H1 (cell line): Measurements from ENCODE around the gene SLC7A10. TPM values are rescaled to one million over a fixed set of nuclear protein-coding genes. Genes with fewer than 3 reads are reported as not detected.

Experiments
- CTCF ChIA-PET: fragments of 300-600 bp; sonication (Branson Sonifier 250); formaldehyde crosslinking; loops from one replicate; lab custom pipeline; 2021; ENCODE audit not compliant: partially characterized antibody; lab: Charles Lee
- POLR2A ChIA-PET: fragments of 300-600 bp; sonication (Branson Sonifier 250); formaldehyde crosslinking; loops from one replicate; lab custom pipeline; 2021; ENCODE audit warnings: inconsistent platforms; ENCODE audit not compliant: partially characterized antibody; lab: Charles Lee
- DNase-seq, 2 experiments: peaks; one replicate each; pipeline versions ENCODE4 v3.0.0 to v3.0.0-alpha.2; 2010 to 2022; ENCODE audit warnings: low spot score in 2 of 2, low read depth in 1 of 2, mixed read lengths in 1 of 2
- FAIRE-seq: peaks from 2 replicates; lab custom pipeline; 2011; peaks lifted over from hg19 to GRCh38; lab: Jason Lieb, UNC
- H2AFZ ChIP-seq: 2 replicates; pipeline ENCODE4 v1.8.1; 2012; ENCODE audit warnings: low read length, inconsistent platforms
- H2AK5ac ChIP-seq: 2 replicates; pipeline ENCODE4 v1.6.1; 2013; ENCODE audit warnings: low read depth, low read length
- H2BK120ac ChIP-seq: replicated peaks from 2 replicates; pipeline ENCODE3; 2013; ENCODE audit warnings: low read depth, low read length, inconsistent platforms
- H2BK12ac ChIP-seq: 2 replicates; pipeline ENCODE4 v1.6.1; 2013; ENCODE audit warnings: low read depth, low read length
- H2BK15ac ChIP-seq: 2 replicates; pipeline ENCODE4 v1.6.1; 2013; ENCODE audit warnings: low read length
- H2BK20ac ChIP-seq: 2 replicates; pipeline ENCODE4 v1.6.1; 2013; ENCODE audit warnings: low read length
- H2BK5ac ChIP-seq: 2 replicates; pipeline ENCODE4 v1.6.1; 2013; ENCODE audit warnings: low read depth, low read length
- H3K14ac ChIP-seq: 2 replicates; pipeline ENCODE4 v1.6.1; 2013; ENCODE audit warnings: inconsistent platforms; ENCODE audit not compliant: insufficient read length
- H3K18ac ChIP-seq: 2 replicates; pipeline ENCODE4 v1.6.1; 2013; ENCODE audit warnings: low read length; ENCODE audit errors: extremely low read depth
- H3K23ac ChIP-seq: 2 replicates; pipeline ENCODE4 v1.6.1; 2013; ENCODE audit warnings: inconsistent platforms; ENCODE audit not compliant: insufficient read length
- H3K23me2 ChIP-seq: 2 replicates; pipeline ENCODE4 v1.6.1; 2013; ENCODE audit warnings: low read depth, low read length
- H3K27ac ChIP-seq: 2 replicates; pipeline ENCODE4 v1.6.1; 2011; ENCODE audit warnings: low read depth, low read length, inconsistent platforms
- H3K27me3 ChIP-seq, 4 experiments: replicated peaks in 1 of 4; 1 replicate in 1 of 4; 2 replicates in 3 of 4; pipeline versions ENCODE4 v1.6.1 to v1.8.1; 2011 to 2013; ENCODE audit warnings: low read length in 3 of 4, mild to moderate bottlenecking in 3 of 4, inconsistent platforms in 2 of 4, mixed read lengths in 2 of 4, moderate library complexity in 1 of 4; ENCODE audit not compliant: control insufficient read depth in 3 of 4, insufficient read depth in 3 of 4; ENCODE audit errors: extremely low read depth in 1 of 4
- H3K36me3 ChIP-seq, 4 experiments: 2 replicates each; pipeline versions ENCODE4 v1.6.1 to v1.8.1; 2011 to 2013; ENCODE audit warnings: mild to moderate bottlenecking in 4 of 4, low read length in 3 of 4, moderate library complexity in 2 of 4, control low read depth in 1 of 4, inconsistent platforms in 1 of 4; ENCODE audit not compliant: insufficient read depth in 4 of 4, control insufficient read depth in 2 of 4
- H3K4ac ChIP-seq: replicated peaks from 2 replicates; pipeline ENCODE3; 2013; ENCODE audit warnings: low read length, low read depth, mixed read lengths, inconsistent platforms; ENCODE audit not compliant: insufficient read length
- H3K4me1 ChIP-seq, 4 experiments: replicated peaks in 1 of 4; 1 replicate in 1 of 4; 2 replicates in 3 of 4; pipeline versions ENCODE4 v1.6.1 to v1.8.1; 2011 to 2013; ENCODE audit warnings: low read length in 3 of 4, inconsistent platforms in 2 of 4, mixed read lengths in 1 of 4; ENCODE audit not compliant: insufficient read depth in 4 of 4, control insufficient read depth in 3 of 4
- H3K4me2 ChIP-seq, 2 experiments: 2 replicates each; pipeline versions ENCODE4 v1.6.1 to v1.8.1; 2011 to 2013; ENCODE audit warnings: low read depth in 2 of 2, low read length in 2 of 2, control low read depth in 1 of 2, inconsistent platforms in 1 of 2, mild to moderate bottlenecking in 1 of 2; ENCODE audit not compliant: insufficient read depth in 1 of 2
- H3K4me3 ChIP-seq, 4 experiments: fragments of 200-600, 300-600 bp in 1 of 4; sonication (generic), shearing (Covaris generic), sonication (Bioruptor Twin) in 1 of 4; 2 replicates each; pipeline versions ENCODE4 v1.5.1 to v1.8.1; 2011 to 2016; ENCODE audit warnings: low read length in 4 of 4, low read depth in 3 of 4, control low read depth in 2 of 4, inconsistent platforms in 2 of 4, mild to moderate bottlenecking in 2 of 4, mixed read lengths in 1 of 4, moderate library complexity in 1 of 4; ENCODE audit not compliant: insufficient read depth in 2 of 4; ENCODE audit errors: extremely low read depth in 1 of 4
- H3K56ac ChIP-seq: replicated peaks from 2 replicates; pipeline ENCODE3; 2013; ENCODE audit warnings: low read depth, mild to moderate bottlenecking, mixed read lengths, low read length, inconsistent platforms; ENCODE audit not compliant: insufficient read length
- H3K79me1 ChIP-seq: 2 replicates; pipeline ENCODE4 v1.6.1; 2013; ENCODE audit warnings: low read depth, low read length, control low read depth
- H3K79me2 ChIP-seq, 2 experiments: 2 replicates each; pipeline versions ENCODE4 v1.6.1 to v1.8.1; 2012 to 2013; ENCODE audit warnings: low read length in 2 of 2, mild to moderate bottlenecking in 2 of 2, inconsistent platforms in 1 of 2; ENCODE audit not compliant: insufficient read depth in 2 of 2, control insufficient read depth in 1 of 2
- H3K9ac ChIP-seq, 4 experiments: replicated peaks in 1 of 4; 1 replicate in 1 of 4; 2 replicates in 3 of 4; pipeline versions ENCODE4 v1.6.1 to v1.8.1; 2011 to 2013; ENCODE audit warnings: low read depth in 3 of 4, low read length in 3 of 4, control low read depth in 2 of 4, mild to moderate bottlenecking in 2 of 4, moderate library complexity in 2 of 4, inconsistent platforms in 1 of 4; ENCODE audit errors: extremely low read depth in 1 of 4
- H3K9me3 ChIP-seq, 2 experiments: 2 replicates each; pipeline versions ENCODE4 v1.6.1 to v1.8.1; 2012 to 2013; ENCODE audit warnings: mild to moderate bottlenecking in 2 of 2, moderate library complexity in 2 of 2, control low read depth in 1 of 2, inconsistent platforms in 1 of 2, low read depth in 1 of 2, low read length in 1 of 2, mixed read lengths in 1 of 2; ENCODE audit not compliant: insufficient read depth in 2 of 2
- H4K20me1 ChIP-seq, 2 experiments: replicated peaks in 1 of 2; 2 replicates each; pipeline versions ENCODE3 to v1.8.1; 2011 to 2013; ENCODE audit warnings: inconsistent platforms in 2 of 2, low read length in 2 of 2, mild to moderate bottlenecking in 1 of 2; ENCODE audit not compliant: insufficient read depth in 2 of 2, control insufficient read depth in 1 of 2
- H4K5ac ChIP-seq: 2 replicates; pipeline ENCODE4 v1.6.1; 2013; ENCODE audit warnings: low read length, low read depth, mixed read lengths, inconsistent platforms; ENCODE audit not compliant: insufficient read length
- H4K8ac ChIP-seq: 2 replicates; pipeline ENCODE4 v1.8.0; 2013; ENCODE audit warnings: mild to moderate bottlenecking, moderate library complexity, low read length, inconsistent platforms; ENCODE audit not compliant: insufficient read depth; ENCODE audit errors: extremely low read depth
- H4K91ac ChIP-seq: replicated peaks from 2 replicates; pipeline ENCODE3; 2013; ENCODE audit warnings: low read length, mixed read lengths, inconsistent platforms; ENCODE audit not compliant: insufficient read length
- BRCA1 ChIP-seq: IDR thresholded peaks from 2 replicates; pipeline ENCODE4 v1.6.1; 2012; ENCODE audit warnings: low read depth, low read length, improper control_type of control experiment
- CBX5 ChIP-seq: fragments of 300-800, 300-1000 bp; sonication (generic); IDR thresholded peaks from 2 replicates; pipeline ENCODE4 v1.7.1; 2016; ENCODE audit warnings: antibody characterized with exemption, low read length, low read depth
- EP300 ChIP-seq, 2 experiments: IDR thresholded peaks; 1 replicate in 1 of 2; 2 replicates in 1 of 2; pipeline ENCODE4 v1.6.1; 2011 to 2012; ENCODE audit warnings: low read depth in 2 of 2, low read length in 2 of 2, mild to moderate bottlenecking in 2 of 2, borderline replicate concordance in 1 of 2, inconsistent platforms in 1 of 2, moderate library complexity in 1 of 2
- JUND ChIP-seq: IDR thresholded peaks from 2 replicates; pipeline ENCODE4 v1.6.1; 2011; ENCODE audit warnings: mild to moderate bottlenecking, improper control_type of control experiment, low read length
- KDM5A ChIP-seq: fragments of 200-600 bp; IDR thresholded peaks from 2 replicates; pipeline ENCODE4 v1.7.1; 2012; ENCODE audit warnings: mild to moderate bottlenecking, low read length, inconsistent platforms, mixed read lengths
- MAFK ChIP-seq: IDR thresholded peaks from 2 replicates; pipeline ENCODE4 v1.6.1; 2012; ENCODE audit warnings: low read depth, mild to moderate bottlenecking, improper control_type of control experiment, low read length
- PHF8 ChIP-seq: fragments of 200-600 bp; sonication (generic); conservative IDR thresholded peaks from 2 replicates; pipeline ENCODE4 v1.7.1; 2012; ENCODE audit warnings: low read depth, mild to moderate bottlenecking, inconsistent platforms, low read length, moderate library complexity
- POLR2A ChIP-seq, 2 experiments: IDR thresholded peaks; 1 replicate in 1 of 2; 2 replicates in 1 of 2; pipeline ENCODE4 v1.6.1; 2011; ENCODE audit warnings: low read depth in 2 of 2, low read length in 2 of 2, mild to moderate bottlenecking in 2 of 2; ENCODE audit errors: control extremely low read depth in 1 of 2
- RXRA ChIP-seq: IDR thresholded peaks from 2 replicates; pipeline ENCODE4 v1.6.1; 2011; ENCODE audit warnings: low read depth, mild to moderate bottlenecking, low read length, moderate library complexity; ENCODE audit not compliant: insufficient read depth
- SIN3A ChIP-seq, 2 experiments: IDR thresholded peaks in 1 of 2; conservative IDR thresholded peaks in 1 of 2; 2 replicates each; pipeline ENCODE4 v1.6.1; 2011 to 2012; ENCODE audit warnings: low read length in 2 of 2, improper control_type of control experiment in 1 of 2, low read depth in 1 of 2, mild to moderate bottlenecking in 1 of 2
- SRF ChIP-seq: IDR thresholded peaks from 2 replicates; pipeline ENCODE4 v1.6.1; 2011; ENCODE audit warnings: mild to moderate bottlenecking, low read depth, low read length, moderate library complexity
- TAF1 ChIP-seq: IDR thresholded peaks from 2 replicates; pipeline ENCODE4 v1.6.1; 2011; ENCODE audit warnings: mild to moderate bottlenecking, low read depth, low read length
- USF2 ChIP-seq: IDR thresholded peaks from 2 replicates; pipeline ENCODE4 v1.6.1; 2011; ENCODE audit warnings: low read length, improper control_type of control experiment
- WGBS, 2 experiments: shearing (Covaris generic) in 1 of 2; methylation state at CpG; one replicate each; pipeline versions ENCODE4 v1.1.6 to v1.1.7; 2013 to 2015; ENCODE audit warnings: low lambda C conversion rate in 2 of 2, mixed read lengths in 2 of 2, inconsistent platforms in 1 of 2, low coverage in 1 of 2, missing lambda C conversion rate in 1 of 2; ENCODE audit not compliant: insufficient replicate concordance in 2 of 2, insufficient coverage in 1 of 2, insufficient read length in 1 of 2; ENCODE audit errors: extremely low coverage in 1 of 2, missing lambda C conversion rate in 1 of 2; 5-methylcytosine and 5-hydroxymethylcytosine counted together
- polyA plus RNA-seq, 7 experiments: library from polyadenylated mRNA; depleted of rRNA in 3 of 7; stranded (reverse) in 5 of 7; unstranded in 2 of 7; fragments of >200 nt in 5 of 7; fragments of 200-250 nt in 2 of 7; gene quantifications; 1 replicate in 5 of 7; 2 replicates in 1 of 7; 4 replicates in 1 of 7; pipeline versions ENCODE4 v1.2.1 to v1.2.3, GENCODE V29; 2011 to 2013; ENCODE audit warnings: missing spikeins in 2 of 7, mixed read lengths in 2 of 7
- total RNA-seq: library from RNA; stranded (reverse); fragmentation: NEBNext Ultra II Directional; extraction: Animal tissue kit (Norgen Biotek cat#: 25700); gene quantifications from 2 replicates; pipeline ENCODE4 v1.2.1, GENCODE V29; 2021

Gene SLC7A10
- total and polyA plus RNA-seq, 2 of the 8 experiments (the other 6 are each of a cell fraction or from before 2014, with no cell fraction given): 3.7 to 7.1 TPM

DNA sequence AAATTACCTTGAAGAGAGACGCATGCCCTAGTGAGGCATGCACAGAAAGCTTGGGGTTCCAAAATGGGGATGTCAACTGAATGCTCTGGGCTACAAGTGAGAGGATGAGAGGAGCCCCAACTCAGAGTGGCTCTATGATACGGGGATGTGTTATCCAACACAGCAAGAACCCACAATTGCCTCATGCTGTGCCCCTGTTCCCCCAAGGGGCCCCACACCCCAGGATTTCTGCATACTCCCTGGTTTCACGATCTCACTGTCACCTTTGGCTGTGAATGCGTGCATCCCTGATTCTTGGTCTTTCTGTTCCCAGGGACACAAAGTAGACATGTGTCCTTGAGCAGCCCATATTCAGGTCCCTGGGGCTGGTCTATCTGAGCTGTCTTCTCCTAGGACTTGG lies 64.4 kb downstream of the SLC7A10 start:
- no peak overlapping the region for H2AK5ac ChIP-seq
- H3K9me3 ChIP-seq: peaks cover 0 to 5% of the 10 kb centered on the region in 2 experiments; a peak in 1 of 4 replicates
- H3K4ac ChIP-seq: no peak overlapping the region
- H3K14ac ChIP-seq: no peak overlapping the region
- DNase-seq: no peak
- H3K27me3 ChIP-seq: no peaks in the 10 kb centered on the region
- 0 out of 2 replicates have a peak, but pooled peaks cover 2% of the 10 kb centered on the region for H3K23me2 ChIP-seq
- H2AFZ ChIP-seq: no peak overlapping the region
- no peak overlapping the region for H2BK5ac ChIP-seq
- no peak overlapping the region for H2BK15ac ChIP-seq
- CTCF ChIA-PET: interaction anchor here (1.2 to 4.2 kb wide), 5 partner anchors 9 to 31 kb away, joined by 3 to 19 read pairs (median 6); no protein-coding TSS in a partner anchor
- H3K79me2 ChIP-seq: no peaks in the 10 kb centered on the region
- WGBS, 2 experiments: 91% methylated on average over 4 of the region's 4 CpGs; no CpG with 5 or more reads in 1 of the 2 experiments
- H3K18ac ChIP-seq: no peak overlapping the region
- no peak overlapping the region for H2BK120ac ChIP-seq
- H4K5ac ChIP-seq: no peak overlapping the region
- H3K79me1 ChIP-seq: no peaks in the 10 kb centered on the region
- H3K4me2 ChIP-seq: no peak overlapping the region
- H3K4me1 ChIP-seq: no peaks in the 10 kb centered on the region
- H3K27ac ChIP-seq: no peak overlapping the region
- no peak overlapping the region for H3K23ac ChIP-seq
- H3K9ac ChIP-seq: no peak overlapping the region
- H2BK12ac ChIP-seq: no peak overlapping the region
- no peak overlapping the region for H3K4me3 ChIP-seq
- POLR2A ChIA-PET: interaction anchor here (0.5 to 1.6 kb wide), 2 partner anchors 11 to 816 kb away, joined by 3 to 4 read pairs; no protein-coding TSS in a partner anchor
- H2BK20ac ChIP-seq: no peak overlapping the region
- no peak for FAIRE-seq
- H4K91ac ChIP-seq: no peak overlapping the region
- no peaks in the 10 kb centered on the region for H3K36me3 ChIP-seq
- H4K20me1 ChIP-seq: no peaks in the 10 kb centered on the region
- no peak overlapping the region for H3K56ac ChIP-seq
- H4K8ac ChIP-seq: no peak overlapping the region
- TF ChIP-seq SIN3A (conservative IDR thresholded peaks at IDR 0.05 in 1 of 2, IDR thresholded peaks at IDR 0.05 in 1 of 2; ENCODE audit: low read depth in 1 of 2, low read length in 2 of 2): no peak
- no peak for TF ChIP-seq RXRA
- no peak for TF ChIP-seq EP300 (IDR thresholded peaks at IDR 0.05; ENCODE audit: borderline replicate concordance in 1 of 2, low read depth in 2 of 2, low read length in 2 of 2)
- TF ChIP-seq KDM5A: no peak
- TF ChIP-seq BRCA1: no peak
- no peak for TF ChIP-seq TAF1
- no peak for TF ChIP-seq CBX5
- TF ChIP-seq PHF8: no peak
- no peak for TF ChIP-seq JUND
- no peak for TF ChIP-seq POLR2A (IDR thresholded peaks at IDR 0.05; ENCODE audit: control extremely low read depth in 1 of 2, low read depth in 2 of 2, low read length in 2 of 2)
- TF ChIP-seq USF2: no peak
- no peak for TF ChIP-seq MAFK
- no peak for TF ChIP-seq SRF
